ENCODE data around the gene ENOX2.

- TF ChIP-seq POLR2A (IDR thresholded peaks at IDR 0.05) = no peak
- TF ChIP-seq CTCF (IDR thresholded peaks at IDR 0.05) = no peak
These were observed 127.2 kb downstream of the ENOX2 start for GRCh38 chrX:130775849-130776248.

Data from adrenal gland (tissue), 5 donors.